ENCODE data around the gene OPHN1.

The OPHN1 gene

DNA sequence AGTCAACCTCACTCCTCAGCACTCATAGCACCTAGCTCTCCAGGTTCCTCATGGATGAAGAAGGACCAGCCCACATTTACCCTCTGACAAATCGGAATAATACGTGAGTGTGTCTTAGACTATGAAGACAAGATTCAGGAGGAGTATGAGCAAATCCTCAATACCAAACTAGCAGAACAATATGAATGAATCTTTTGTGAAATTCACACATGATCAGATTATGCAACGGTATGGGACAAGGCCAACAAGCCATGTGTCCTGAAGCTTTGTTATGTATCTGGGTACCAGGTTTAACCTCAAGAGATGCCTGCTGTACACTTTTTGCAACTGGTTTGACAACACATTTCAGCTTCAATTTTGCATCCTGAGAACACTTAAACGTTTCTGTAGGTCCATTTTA is 300.1 kb downstream of the OPHN1 start:
- Histone ChIP-seq H3K36me3 (ENCODE audit: insufficient read depth, low read depth, low read length) (no peaks in the 10 kb centered on the region), H3K27me3 (ENCODE audit: insufficient read depth, low read length) (no peaks in the 10 kb centered on the region), H3K9ac (ENCODE audit: low read depth, low read length) (no peak overlapping the region), H3K27ac (ENCODE audit: low read length) (no peak overlapping the region), H3K4me3 (ENCODE audit: low read length) (no peak overlapping the region), H3K9me3 (ENCODE audit: insufficient read depth, low read depth, low read length) (no peaks in the 10 kb centered on the region), H3K4me1 (ENCODE audit: insufficient read depth, low read length) (no peaks in the 10 kb centered on the region)

DNA sequence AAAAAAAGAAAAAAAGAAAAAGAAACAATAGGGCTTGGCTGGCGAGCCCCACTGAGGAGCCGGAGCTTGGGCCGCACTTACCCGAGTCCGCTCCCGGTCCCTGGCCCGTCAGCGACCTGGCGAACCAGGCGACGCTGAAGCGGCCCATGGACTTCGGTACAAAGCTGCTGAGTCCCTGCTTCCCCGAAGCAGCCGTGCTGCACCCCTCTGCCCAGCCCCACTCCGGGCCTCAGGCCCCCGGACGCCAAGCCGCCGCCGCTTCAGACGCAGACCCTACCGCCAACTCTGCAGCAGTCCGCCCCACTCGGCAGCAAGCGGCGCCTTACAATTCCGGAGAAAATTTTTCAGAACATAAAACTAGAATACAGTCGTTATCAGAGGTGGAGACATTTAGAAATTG is 300.5 kb downstream of the OPHN1 start:
- Histone ChIP-seq H3K9me3 (ENCODE audit: insufficient read depth, low read depth, low read length) (no peaks in the 10 kb centered on the region), H3K4me3 (ENCODE audit: low read length) (no peak overlapping the region), H3K27ac (ENCODE audit: low read length) (no peak overlapping the region), H3K9ac (ENCODE audit: low read depth, low read length) (no peak overlapping the region), H3K27me3 (ENCODE audit: insufficient read depth, low read length) (no peaks in the 10 kb centered on the region), H3K4me1 (ENCODE audit: insufficient read depth, low read length) (no peaks in the 10 kb centered on the region), H3K36me3 (ENCODE audit: insufficient read depth, low read depth, low read length) (no peaks in the 10 kb centered on the region)

DNA sequence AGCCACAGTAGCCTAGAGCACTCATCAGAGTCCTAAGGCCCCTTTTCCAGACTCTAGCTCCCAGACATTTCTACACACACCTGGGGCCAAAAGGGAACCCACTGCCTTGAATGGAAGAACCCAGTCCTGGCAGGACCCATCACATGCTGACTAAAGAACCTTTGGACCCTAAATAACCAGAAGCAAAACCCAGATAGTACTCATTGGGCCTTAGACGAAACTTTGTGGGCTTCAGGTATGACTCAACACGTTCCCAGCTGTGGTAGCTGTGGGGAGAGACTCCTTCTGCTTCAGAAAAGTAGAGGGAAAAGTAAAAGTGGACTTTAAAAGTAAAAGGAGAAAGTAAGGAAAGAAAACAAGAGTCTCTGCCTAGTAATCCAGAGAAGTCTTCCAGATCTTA is 311.5 kb downstream of the OPHN1 start:
- no peaks in the 10 kb centered on the region for H3K4me1 ChIP-seq (ENCODE audit: insufficient read depth, low read length)
- H3K36me3 ChIP-seq (ENCODE audit: insufficient read depth, low read depth, low read length) = no peaks in the 10 kb centered on the region
- H3K4me3 ChIP-seq (ENCODE audit: low read length) = no peak overlapping the region
- no peaks in the 10 kb centered on the region for H3K27me3 ChIP-seq (ENCODE audit: insufficient read depth, low read length)
- no peaks in the 10 kb centered on the region for H3K9me3 ChIP-seq (ENCODE audit: insufficient read depth, low read depth, low read length)
- H3K27ac ChIP-seq (ENCODE audit: low read length) = no peak overlapping the region
- no peak overlapping the region for H3K9ac ChIP-seq (ENCODE audit: low read depth, low read length)

DNA sequence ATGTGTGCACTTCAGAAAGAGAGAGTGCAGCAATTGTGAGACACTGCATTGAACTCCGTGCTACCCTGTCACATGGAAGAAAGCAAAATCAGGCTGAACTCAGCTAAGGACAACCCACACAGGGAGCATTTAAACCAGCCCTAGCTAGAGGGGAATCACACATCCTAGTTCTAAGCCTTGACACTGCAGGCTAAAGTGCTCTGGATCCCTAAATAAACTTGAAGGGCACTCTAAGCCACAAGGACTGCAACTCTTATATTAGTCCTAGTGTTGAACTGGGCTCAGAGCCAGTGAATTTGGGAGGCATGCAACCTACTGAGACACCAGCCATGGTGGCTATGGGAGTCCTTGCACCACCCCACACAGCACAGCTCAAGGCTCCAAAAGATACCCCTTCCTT is 311.9 kb downstream of the OPHN1 start:
- Histone ChIP-seq H3K36me3 (ENCODE audit: insufficient read depth, low read depth, low read length) (no peaks in the 10 kb centered on the region), H3K9ac (ENCODE audit: low read depth, low read length) (no peak overlapping the region), H3K27me3 (ENCODE audit: insufficient read depth, low read length) (no peaks in the 10 kb centered on the region), H3K4me3 (ENCODE audit: low read length) (no peak overlapping the region), H3K4me1 (ENCODE audit: insufficient read depth, low read length) (no peaks in the 10 kb centered on the region), H3K27ac (ENCODE audit: low read length) (no peak overlapping the region), H3K9me3 (ENCODE audit: insufficient read depth, low read depth, low read length) (no peaks in the 10 kb centered on the region)

DNA sequence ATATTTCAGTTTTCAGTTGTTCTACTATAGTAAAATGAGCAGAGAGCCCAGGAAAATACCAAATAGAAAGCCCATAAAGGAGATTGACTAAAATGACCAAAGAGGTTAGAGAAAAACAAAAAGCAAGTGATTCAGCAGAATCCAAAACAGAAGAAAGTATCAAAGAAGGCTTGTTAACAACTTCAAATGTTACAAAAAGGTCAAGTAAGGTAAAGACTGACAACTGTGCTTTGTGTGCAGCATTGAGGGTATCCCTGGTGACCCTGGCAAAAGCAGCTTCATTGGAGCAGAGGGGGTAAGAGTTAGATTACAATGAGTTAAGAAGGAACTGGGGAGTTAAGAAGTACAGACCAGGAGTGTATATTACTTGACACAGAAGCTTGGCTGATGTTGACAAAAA is 317.9 kb downstream of the OPHN1 start:
- Histone ChIP-seq H3K27ac (ENCODE audit: low read length) (no peak overlapping the region), H3K36me3 (ENCODE audit: insufficient read depth, low read depth, low read length) (no peaks in the 10 kb centered on the region), H3K27me3 (ENCODE audit: insufficient read depth, low read length) (no peaks in the 10 kb centered on the region), H3K9me3 (ENCODE audit: insufficient read depth, low read depth, low read length) (no peaks in the 10 kb centered on the region), H3K4me3 (ENCODE audit: low read length) (no peak overlapping the region), H3K9ac (ENCODE audit: low read depth, low read length) (no peak overlapping the region), H3K4me1 (ENCODE audit: insufficient read depth, low read length) (peaks cover 15% of the 10 kb centered on the region)

DNA sequence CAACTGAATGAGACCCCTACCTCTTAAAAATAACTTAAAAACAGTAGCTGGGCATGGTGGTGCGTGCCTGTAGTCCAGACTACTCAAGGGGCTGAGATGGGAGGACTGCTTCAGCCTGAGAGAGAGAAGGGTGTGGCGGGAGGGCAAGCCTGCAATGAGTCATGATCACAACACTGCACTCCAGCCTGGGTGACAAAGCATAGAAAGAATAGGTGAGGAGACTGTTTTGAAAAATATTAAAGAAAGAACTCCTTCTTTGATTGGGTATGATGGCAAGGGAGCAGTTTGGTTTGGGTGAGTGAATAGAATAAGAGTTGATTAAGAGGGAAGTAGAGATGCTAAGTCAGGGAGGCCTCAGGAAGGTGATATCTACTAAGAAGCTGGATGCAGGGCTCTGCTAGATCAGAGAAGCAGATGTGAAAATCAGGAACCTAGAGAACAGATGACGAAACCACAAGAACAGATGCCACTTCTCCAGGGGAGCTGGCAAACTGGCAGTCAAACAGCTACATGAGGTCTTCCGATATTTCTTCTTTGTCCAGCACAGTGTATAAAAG is 318.6 kb downstream of the OPHN1 start:
- Histone ChIP-seq H3K27me3 (ENCODE audit: insufficient read depth, low read length) (no peaks in the 10 kb centered on the region), H3K9me3 (ENCODE audit: insufficient read depth, low read depth, low read length) (no peaks in the 10 kb centered on the region), H3K27ac (ENCODE audit: low read length) (no peak overlapping the region), H3K4me3 (ENCODE audit: low read length) (no peak overlapping the region), H3K9ac (ENCODE audit: low read depth, low read length) (no peak overlapping the region), H3K4me1 (ENCODE audit: insufficient read depth, low read length) (peaks cover 15% of the 10 kb centered on the region), H3K36me3 (ENCODE audit: insufficient read depth, low read depth, low read length) (no peaks in the 10 kb centered on the region)

DNA sequence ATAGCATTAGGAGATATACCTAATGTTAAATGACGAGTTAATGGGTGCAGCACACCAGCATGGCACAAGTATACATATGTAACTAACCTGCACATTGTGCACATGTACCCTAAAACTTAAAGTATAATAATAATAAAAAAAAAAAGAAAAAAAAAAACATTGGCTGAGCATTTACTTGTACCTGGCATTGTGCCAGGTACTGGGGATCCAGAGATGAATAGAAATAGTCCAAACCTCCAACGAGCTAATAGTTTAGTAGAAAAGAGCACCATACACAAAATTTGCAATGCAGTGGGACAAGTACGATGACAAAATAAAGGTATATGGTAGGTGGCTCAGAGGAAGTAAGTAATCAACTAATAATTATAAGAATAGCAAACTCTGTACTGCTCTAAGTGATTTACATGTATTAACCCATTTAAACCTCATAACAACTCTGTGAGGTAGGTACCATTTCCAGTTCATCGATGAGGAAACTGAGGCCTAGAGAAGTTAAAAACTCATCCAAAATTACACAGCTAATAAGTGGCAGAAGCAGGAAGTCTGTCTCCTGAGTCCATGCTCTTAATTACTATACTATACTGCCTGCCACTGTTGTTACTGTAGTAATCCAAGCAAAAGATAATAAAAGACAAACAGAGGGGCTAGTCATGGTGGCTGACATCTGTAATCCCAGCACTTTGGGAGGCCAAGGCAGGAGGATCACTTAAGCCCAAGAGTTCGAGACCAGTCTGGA is 319.3 kb downstream of the OPHN1 start:
- Histone ChIP-seq H3K27ac (ENCODE audit: low read length) (no peak overlapping the region), H3K4me1 (ENCODE audit: insufficient read depth, low read length) (peaks cover 15% of the 10 kb centered on the region), H3K4me3 (ENCODE audit: low read length) (no peak overlapping the region), H3K27me3 (ENCODE audit: insufficient read depth, low read length) (no peaks in the 10 kb centered on the region), H3K9me3 (ENCODE audit: insufficient read depth, low read depth, low read length) (no peaks in the 10 kb centered on the region), H3K9ac (ENCODE audit: low read depth, low read length) (no peak overlapping the region), H3K36me3 (ENCODE audit: insufficient read depth, low read depth, low read length) (no peaks in the 10 kb centered on the region)

DNA sequence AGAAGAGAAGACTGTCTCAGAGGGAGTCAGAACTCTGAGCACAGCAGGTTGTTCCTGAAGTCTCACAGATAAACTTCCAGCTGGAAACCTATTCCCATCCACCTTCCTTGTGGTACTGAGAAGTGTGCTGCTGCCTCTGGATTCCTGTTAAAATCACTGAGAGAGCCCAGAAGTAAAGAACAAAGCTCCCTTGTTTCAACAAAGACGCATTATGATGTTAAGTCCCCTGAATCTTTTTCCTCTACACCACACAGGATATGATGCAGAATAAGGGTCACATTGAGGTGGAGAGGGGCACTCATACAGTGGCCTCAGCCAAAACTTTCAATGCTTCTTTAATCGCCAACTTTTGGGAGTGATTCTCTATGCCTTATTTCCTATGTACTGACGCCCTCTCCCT is 321.0 kb downstream of the OPHN1 start:
- Histone ChIP-seq H3K27ac (ENCODE audit: low read length) (no peak overlapping the region), H3K9me3 (ENCODE audit: insufficient read depth, low read depth, low read length) (no peaks in the 10 kb centered on the region)

DNA sequence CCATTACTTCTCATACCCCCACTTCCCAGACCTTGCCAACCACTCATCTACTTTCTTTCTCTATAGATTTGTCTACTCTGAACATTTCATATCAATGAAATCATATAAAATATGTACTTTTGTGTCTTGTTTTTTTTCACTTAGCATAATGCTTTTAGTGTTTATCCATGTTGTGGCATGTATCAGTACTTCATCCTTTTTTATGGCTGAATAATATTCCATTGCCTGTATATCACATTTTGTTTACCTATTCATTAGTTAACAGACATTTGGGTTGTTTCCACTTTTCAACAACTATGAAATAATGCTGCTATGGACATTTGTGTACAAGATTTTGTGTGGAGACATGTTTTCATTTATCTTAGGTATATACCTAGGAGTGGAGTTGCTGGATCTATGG is 324.1 kb downstream of the OPHN1 start:
- no peaks in the 10 kb centered on the region for H3K36me3 ChIP-seq (ENCODE audit: insufficient read depth, low read depth, low read length)
- H3K9me3 ChIP-seq (ENCODE audit: insufficient read depth, low read depth, low read length) = no peaks in the 10 kb centered on the region
- no peak overlapping the region for H3K9ac ChIP-seq (ENCODE audit: low read depth, low read length)

More for the DNA sequence above, 321.0 kb downstream of the OPHN1 start:
- H3K4me3 ChIP-seq (ENCODE audit: low read length) = no peak overlapping the region
- H3K4me1 ChIP-seq (ENCODE audit: insufficient read depth, low read length) = peaks cover 15% of the 10 kb centered on the region
- no peaks in the 10 kb centered on the region for H3K27me3 ChIP-seq (ENCODE audit: insufficient read depth, low read length)
- no peaks in the 10 kb centered on the region for H3K36me3 ChIP-seq (ENCODE audit: insufficient read depth, low read depth, low read length)
- no peak overlapping the region for H3K9ac ChIP-seq (ENCODE audit: low read depth, low read length)

DNA sequence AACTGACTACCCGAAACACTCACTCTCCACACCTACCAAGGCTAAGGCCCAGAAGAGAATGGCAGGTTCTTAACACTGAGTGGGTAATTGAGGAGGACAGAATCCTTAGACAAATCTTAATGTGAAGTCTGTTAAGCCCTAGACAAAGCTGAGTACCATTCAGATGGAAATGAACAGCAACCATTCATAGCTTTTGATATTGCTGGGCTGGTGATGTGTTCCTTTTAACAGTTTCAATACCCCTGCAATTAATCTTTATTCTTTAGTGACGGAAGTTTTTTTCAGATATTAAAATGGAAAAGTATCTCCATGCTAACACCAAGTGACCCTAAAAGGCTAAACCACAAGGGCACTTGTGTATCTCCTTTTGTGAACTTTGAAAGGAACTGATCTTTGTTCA is 334.9 kb downstream of the OPHN1 start:
- Histone ChIP-seq H3K9me3 (ENCODE audit: insufficient read depth, low read depth, low read length) (no peaks in the 10 kb centered on the region), H3K36me3 (ENCODE audit: insufficient read depth, low read depth, low read length) (no peaks in the 10 kb centered on the region), H3K4me3 (ENCODE audit: low read length) (no peak overlapping the region)

More for the DNA sequence above, 324.1 kb downstream of the OPHN1 start:
- Histone ChIP-seq H3K4me3 (ENCODE audit: low read length) (no peak overlapping the region), H3K27me3 (ENCODE audit: insufficient read depth, low read length) (no peaks in the 10 kb centered on the region), H3K4me1 (ENCODE audit: insufficient read depth, low read length) (peaks cover 15% of the 10 kb centered on the region), H3K27ac (ENCODE audit: low read length) (no peak overlapping the region)

DNA sequence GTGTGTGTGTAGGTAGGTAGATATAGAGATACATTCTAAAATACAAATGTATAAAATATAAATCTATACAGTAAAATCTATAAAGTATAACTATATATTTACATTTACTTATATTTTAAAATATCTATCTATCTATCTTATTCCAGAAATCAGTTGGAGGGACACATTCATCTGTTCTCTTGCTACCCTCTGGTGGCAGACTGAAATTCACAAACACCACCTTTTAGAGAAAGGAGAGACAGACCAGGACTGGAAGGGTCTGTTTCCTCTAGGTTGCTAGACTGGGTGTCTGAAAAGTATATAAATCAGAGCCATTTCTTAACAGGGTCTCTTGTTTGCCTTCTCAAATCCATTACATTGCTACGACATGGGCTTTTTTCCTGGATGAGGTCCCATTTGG is 343.0 kb downstream of the OPHN1 start:
- H3K9me3 ChIP-seq (ENCODE audit: insufficient read depth, low read depth, low read length) = no peaks in the 10 kb centered on the region
- H3K4me3 ChIP-seq (ENCODE audit: low read length) = no peak overlapping the region
- no peak overlapping the region for H3K27ac ChIP-seq (ENCODE audit: low read length)
- no peaks in the 10 kb centered on the region for H3K36me3 ChIP-seq (ENCODE audit: insufficient read depth, low read depth, low read length)
- no peaks in the 10 kb centered on the region for H3K4me1 ChIP-seq (ENCODE audit: insufficient read depth, low read length)
- no peaks in the 10 kb centered on the region for H3K27me3 ChIP-seq (ENCODE audit: insufficient read depth, low read length)
- no peak overlapping the region for H3K9ac ChIP-seq (ENCODE audit: low read depth, low read length)

More for the DNA sequence above, 334.9 kb downstream of the OPHN1 start:
- no peaks in the 10 kb centered on the region for H3K27me3 ChIP-seq (ENCODE audit: insufficient read depth, low read length)
- peaks cover 9% of the 10 kb centered on the region; the same call in 1 of the 2 replicates for H3K4me1 ChIP-seq (ENCODE audit: insufficient read depth, low read length)
- no peak overlapping the region for H3K9ac ChIP-seq (ENCODE audit: low read depth, low read length)
- no peak overlapping the region for H3K27ac ChIP-seq (ENCODE audit: low read length)

DNA sequence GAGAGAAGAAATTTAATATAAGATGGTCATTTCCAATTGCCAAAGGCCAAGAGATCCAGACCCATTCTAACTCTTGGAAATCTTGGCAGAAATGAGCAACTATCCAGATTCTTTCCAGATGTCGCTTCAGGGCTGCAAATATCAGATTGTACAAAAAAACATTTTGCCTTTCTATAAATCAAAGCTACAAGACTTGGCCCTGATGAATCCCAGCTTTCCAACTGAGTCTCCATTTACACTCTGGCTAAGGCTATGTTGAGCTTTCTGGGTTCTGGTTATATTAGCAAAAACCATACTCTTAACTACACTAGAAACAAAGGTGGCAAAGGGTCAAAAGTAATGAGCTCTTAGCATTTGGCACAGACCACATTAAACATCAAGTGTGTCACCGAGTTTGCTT is 345.8 kb downstream of the OPHN1 start:
- Histone ChIP-seq H3K27ac (ENCODE audit: low read length) (no peak overlapping the region), H3K9ac (ENCODE audit: low read depth, low read length) (no peak overlapping the region), H3K4me3 (ENCODE audit: low read length) (no peak overlapping the region), H3K27me3 (ENCODE audit: insufficient read depth, low read length) (no peaks in the 10 kb centered on the region), H3K36me3 (ENCODE audit: insufficient read depth, low read depth, low read length) (no peaks in the 10 kb centered on the region), H3K9me3 (ENCODE audit: insufficient read depth, low read depth, low read length) (no peaks in the 10 kb centered on the region), H3K4me1 (ENCODE audit: insufficient read depth, low read length) (no peaks in the 10 kb centered on the region)

All from iPS-20b (cell line).